ENCODE results near the gene KPTN.

Gene KPTN

GRCh38 chr19:47469363-47469700 is 14.7 kb downstream of the KPTN start:
- DNase-seq (ENCODE audit: low spot score): no peak

- DNase-seq (ENCODE audit: low spot score): no peak
Measured at GRCh38 chr19:47467914-47468313, 16.1 kb downstream of the KPTN start.

GRCh38 chr19:47465957-47466356 is 18.1 kb downstream of the KPTN start:
- no peak for DNase-seq (ENCODE audit: low spot score)

GRCh38 chr19:47464675-47465419 is 19.2 kb downstream of the KPTN start:
- DNase-seq (ENCODE audit: low spot score): no peak

- no peak for DNase-seq (ENCODE audit: low spot score)
Measured at GRCh38 chr19:47461876-47462275, 22.1 kb downstream of the KPTN start.

- DNase-seq (ENCODE audit: low spot score): no peak
Measured at GRCh38 chr19:47459477-47459876, 24.5 kb downstream of the KPTN start.

GRCh38 chr19:47458672-47459071 is 25.3 kb downstream of the KPTN start:
- DNase-seq (ENCODE audit: low spot score): no peak

- DNase-seq (ENCODE audit: low spot score): no peak
Measured at GRCh38 chr19:47456721-47457474, 27.1 kb downstream of the KPTN start.

- DNase-seq (ENCODE audit: low spot score): no peak
Measured at GRCh38 chr19:47450478-47450877, 33.5 kb downstream of the KPTN start.

GRCh38 chr19:47448360-47448727 is 35.7 kb downstream of the KPTN start:
- DNase-seq (ENCODE audit: low spot score): no peak

- no peak for DNase-seq (ENCODE audit: low spot score)
Measured at GRCh38 chr19:47447470-47448359, 36.3 kb downstream of the KPTN start.

GRCh38 chr19:47446534-47447469 is 37.2 kb downstream of the KPTN start:
- DNase-seq (ENCODE audit: low spot score): no peak

GRCh38 chr19:47445937-47446402 is 38.0 kb downstream of the KPTN start:
- DNase-seq (ENCODE audit: low spot score): no peak

GRCh38 chr19:47445527-47445926 is 38.5 kb downstream of the KPTN start:
- no peak for DNase-seq (ENCODE audit: low spot score)

- no peak for DNase-seq (ENCODE audit: low spot score)
Measured at GRCh38 chr19:47444388-47444821, 39.6 kb downstream of the KPTN start.

GRCh38 chr19:47443331-47443730 is 40.7 kb downstream of the KPTN start:
- no peak for DNase-seq (ENCODE audit: low spot score)

- no peak for DNase-seq (ENCODE audit: low spot score)
Measured at GRCh38 chr19:47438793-47439220, 45.2 kb downstream of the KPTN start.

GRCh38 chr19:47437500-47437899 is 46.5 kb downstream of the KPTN start:
- DNase-seq (ENCODE audit: low spot score): no peak

- DNase-seq (ENCODE audit: low spot score): peak; percentile 81
Measured at GRCh38 chr19:47436712-47437401, 47.2 kb downstream of the KPTN start.

- no peak for DNase-seq (ENCODE audit: low spot score)
Measured at GRCh38 chr19:47435883-47436417, 48.1 kb downstream of the KPTN start.
